ENCODE measurements around the gene NTN4.
"Not testable (repeated sequence)": the region's sequence is repeated elsewhere in the genome, so short reads cannot be mapped to it uniquely, and the experiment has no call there.

Gene NTN4

GRCh38 chr12:95654665-95655064 lies 135.9 kb downstream of the NTN4 start:
- DNase-seq (ENCODE audit: low read depth): not testable (repeated sequence)

GRCh38 chr12:95653771-95654546 lies 136.6 kb downstream of the NTN4 start:
- DNase-seq (ENCODE audit: low read depth): peak; percentile 57

- no peak for DNase-seq (ENCODE audit: low read depth)
Observed at GRCh38 chr12:95651681-95652080, 138.9 kb downstream of the NTN4 start.

- DNase-seq (ENCODE audit: low read depth): peak; percentile 80
Observed at GRCh38 chr12:95648990-95649791, 141.4 kb downstream of the NTN4 start.

GRCh38 chr12:95646781-95647190 lies 143.8 kb downstream of the NTN4 start:
- DNase-seq (ENCODE audit: low read depth): peak; percentile 91

- no peak for DNase-seq (ENCODE audit: low read depth)
Observed at GRCh38 chr12:95643256-95643655, 147.3 kb downstream of the NTN4 start.

GRCh38 chr12:95642583-95642982 lies 148.0 kb downstream of the NTN4 start:
- DNase-seq (ENCODE audit: low read depth): no peak

GRCh38 chr12:95641299-95641952 lies 149.1 kb downstream of the NTN4 start:
- no peak for DNase-seq (ENCODE audit: low read depth)

GRCh38 chr12:95640516-95640915 lies 150.0 kb downstream of the NTN4 start:
- DNase-seq (ENCODE audit: low read depth): no peak

- DNase-seq (ENCODE audit: low read depth): no peak
Observed at GRCh38 chr12:95637471-95638155, 153.0 kb downstream of the NTN4 start.

GRCh38 chr12:95637010-95637409 lies 153.6 kb downstream of the NTN4 start:
- no peak for DNase-seq (ENCODE audit: low read depth)

GRCh38 chr12:95634622-95635621 lies 155.6 kb downstream of the NTN4 start:
- no peak for DNase-seq (ENCODE audit: low read depth)

- DNase-seq (ENCODE audit: low read depth): no peak
Observed at GRCh38 chr12:95633732-95634465, 156.7 kb downstream of the NTN4 start.

GRCh38 chr12:95633049-95633731 lies 157.4 kb downstream of the NTN4 start:
- DNase-seq (ENCODE audit: low read depth): peak; percentile 66

- no peak for DNase-seq (ENCODE audit: low read depth)
Observed at GRCh38 chr12:95630496-95630895, 160.1 kb downstream of the NTN4 start.

- no peak for DNase-seq (ENCODE audit: low read depth)
Observed at GRCh38 chr12:95629392-95629791, 161.2 kb downstream of the NTN4 start.

- no peak for DNase-seq (ENCODE audit: low read depth)
Observed at GRCh38 chr12:95626854-95627253, 163.7 kb downstream of the NTN4 start.

- DNase-seq (ENCODE audit: low read depth): no peak
Observed at GRCh38 chr12:95625012-95625411, 165.6 kb downstream of the NTN4 start.

GRCh38 chr12:95624589-95624988 lies 166.0 kb downstream of the NTN4 start:
- DNase-seq (ENCODE audit: low read depth): no peak

Data from GM04504 (cell line).